GM19238 (cell line): ENCODE measurements around the gene TREML2.
"Not testable (repeated sequence)": the region's sequence is repeated elsewhere in the genome, so short reads cannot be mapped to it uniquely, and the experiment has no call there.

Experiments
- DNase-seq: peaks from one replicate; pipeline ENCODE4 v3.0.0; 2011; ENCODE audit warnings: low spot score; ENCODE audit not compliant: insufficient read length

The TREML2 gene, protein sequence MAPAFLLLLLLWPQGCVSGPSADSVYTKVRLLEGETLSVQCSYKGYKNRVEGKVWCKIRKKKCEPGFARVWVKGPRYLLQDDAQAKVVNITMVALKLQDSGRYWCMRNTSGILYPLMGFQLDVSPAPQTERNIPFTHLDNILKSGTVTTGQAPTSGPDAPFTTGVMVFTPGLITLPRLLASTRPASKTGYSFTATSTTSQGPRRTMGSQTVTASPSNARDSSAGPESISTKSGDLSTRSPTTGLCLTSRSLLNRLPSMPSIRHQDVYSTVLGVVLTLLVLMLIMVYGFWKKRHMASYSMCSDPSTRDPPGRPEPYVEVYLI

DNA sequence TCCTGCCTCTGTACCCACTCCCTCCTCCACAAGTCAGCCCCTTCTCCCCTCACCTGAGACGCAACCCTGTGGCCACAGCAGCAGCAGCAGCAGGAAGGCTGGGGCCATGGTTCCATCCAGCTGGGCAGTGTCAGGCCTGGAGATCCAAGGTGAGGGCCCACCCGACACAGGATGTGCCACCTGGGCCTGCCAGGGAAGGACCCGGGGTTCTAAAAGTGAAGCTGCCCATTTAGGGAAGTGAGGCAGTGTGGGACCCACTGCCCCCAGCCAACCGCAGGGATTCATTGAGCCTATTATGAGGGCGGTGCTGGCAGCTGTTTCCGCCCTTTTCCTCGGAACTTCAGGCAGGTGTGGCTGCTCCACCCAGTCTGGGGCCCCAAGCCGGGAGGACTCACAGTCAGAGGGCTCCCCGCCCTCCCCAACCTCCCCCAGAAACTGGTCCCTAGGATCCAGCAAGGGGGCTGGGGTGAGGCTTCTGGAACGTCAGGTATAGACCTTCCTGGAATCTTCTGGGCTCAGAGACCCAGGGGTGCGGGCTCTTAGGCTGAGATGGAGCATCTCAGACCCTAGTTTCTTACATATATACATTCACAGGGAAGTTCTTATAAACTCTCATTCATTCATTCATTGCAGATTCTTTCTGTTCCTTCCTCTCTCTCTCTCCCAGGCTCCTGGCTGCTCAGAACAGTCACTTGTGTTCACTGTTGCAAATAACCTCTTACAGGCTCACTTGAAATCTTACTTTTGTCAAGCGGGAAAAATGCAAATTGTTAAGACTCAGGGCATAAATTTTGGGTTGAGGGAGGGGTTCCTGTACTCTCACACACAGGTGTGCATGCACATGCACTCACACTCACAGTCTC is at the start of gene TREML2:
TREML2 (minus strand) TSS at position 249 of the 863 bp plus-strand sequence; CDS start at position 108, 141 bp downstream.
- DNase-seq: peak; percentile 16

DNA sequence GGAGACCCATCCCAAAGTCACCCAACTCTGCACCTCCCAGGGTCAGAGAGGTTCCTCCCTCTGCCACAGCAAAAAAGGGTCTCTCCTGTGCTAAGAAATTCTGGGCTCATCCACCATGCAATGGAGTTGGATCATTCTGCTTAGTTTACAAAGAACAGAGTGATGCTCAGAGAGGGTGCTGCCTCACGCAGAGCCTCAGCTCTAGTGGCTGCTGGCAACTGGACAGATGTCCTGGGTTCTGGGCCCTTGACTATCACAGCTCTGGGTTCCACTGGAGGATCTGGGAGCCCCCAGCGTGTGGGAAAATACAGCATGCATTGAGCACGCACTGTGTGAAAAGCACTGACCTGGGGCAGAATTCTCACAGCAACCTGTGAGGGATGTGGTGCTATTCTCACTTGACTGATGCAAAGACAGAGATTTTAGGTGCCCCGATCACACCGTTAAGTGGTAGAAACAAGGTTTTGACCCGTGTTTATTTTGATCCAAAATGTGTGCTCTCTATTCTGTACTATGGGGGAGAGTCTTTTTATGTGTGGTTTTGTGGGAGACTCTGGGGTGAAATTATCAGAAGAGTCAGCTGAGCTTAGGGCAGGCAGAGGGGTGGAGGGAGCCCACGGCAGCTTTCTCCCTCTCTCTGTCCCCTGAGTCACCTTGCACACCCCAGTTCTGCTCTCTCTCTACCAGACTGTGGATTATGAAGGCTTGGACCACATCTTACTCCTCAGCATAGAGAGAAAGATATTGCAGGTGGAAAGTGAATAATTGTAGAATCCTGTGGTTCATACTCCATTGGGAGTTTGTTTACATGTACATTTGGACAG is 47.1 kb upstream of the TREML2 start:
- DNase-seq: no peak

DNA sequence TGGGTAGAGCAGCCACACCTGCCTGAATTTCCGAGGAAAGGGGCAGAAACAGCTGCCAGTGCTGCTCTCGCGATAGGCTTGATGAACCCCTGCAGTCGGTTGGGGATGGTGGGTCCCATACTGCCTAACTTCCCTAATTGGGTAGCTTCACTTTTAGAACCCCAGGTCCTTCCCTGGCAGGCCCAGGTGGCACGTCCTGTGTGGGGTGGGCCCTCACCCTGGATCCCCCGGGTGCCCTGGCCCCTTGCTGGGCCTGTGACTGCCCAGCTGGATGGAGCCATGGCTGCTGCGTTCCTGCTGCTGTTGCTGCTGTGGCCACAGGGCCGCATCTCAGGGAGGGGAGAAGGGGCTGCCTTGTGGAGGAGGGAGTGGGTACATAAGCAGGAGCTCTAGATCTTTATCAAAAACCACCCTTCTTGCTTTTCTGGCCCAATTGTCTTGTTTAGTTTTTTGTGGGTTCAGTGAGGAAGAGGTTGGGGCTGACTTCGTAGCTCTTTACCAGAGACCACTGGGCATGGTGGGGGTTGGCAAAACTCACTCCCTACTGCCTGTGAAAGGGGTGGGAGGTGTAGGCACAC is 46.4 kb upstream of the TREML2 start:
- DNase-seq: no peak

DNA sequence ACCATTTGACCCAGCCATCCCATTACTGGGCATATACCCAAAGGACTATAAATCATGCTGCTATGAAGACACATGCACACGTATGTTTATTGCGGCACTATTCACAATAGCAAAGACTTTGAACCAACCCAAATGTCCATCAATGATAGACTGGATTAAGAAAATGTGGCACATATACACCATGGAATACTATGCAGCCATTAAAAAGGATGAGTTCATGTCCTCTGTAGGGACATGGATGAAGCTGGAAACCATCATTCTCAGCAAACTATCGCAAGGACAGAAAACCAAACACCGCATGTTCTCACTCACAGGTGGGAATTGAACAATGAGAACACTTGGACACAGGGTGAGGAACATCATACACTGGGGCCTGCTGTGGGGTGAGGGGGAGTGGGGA is 45.6 kb upstream of the TREML2 start:
- DNase-seq: not testable (repeated sequence)

DNA sequence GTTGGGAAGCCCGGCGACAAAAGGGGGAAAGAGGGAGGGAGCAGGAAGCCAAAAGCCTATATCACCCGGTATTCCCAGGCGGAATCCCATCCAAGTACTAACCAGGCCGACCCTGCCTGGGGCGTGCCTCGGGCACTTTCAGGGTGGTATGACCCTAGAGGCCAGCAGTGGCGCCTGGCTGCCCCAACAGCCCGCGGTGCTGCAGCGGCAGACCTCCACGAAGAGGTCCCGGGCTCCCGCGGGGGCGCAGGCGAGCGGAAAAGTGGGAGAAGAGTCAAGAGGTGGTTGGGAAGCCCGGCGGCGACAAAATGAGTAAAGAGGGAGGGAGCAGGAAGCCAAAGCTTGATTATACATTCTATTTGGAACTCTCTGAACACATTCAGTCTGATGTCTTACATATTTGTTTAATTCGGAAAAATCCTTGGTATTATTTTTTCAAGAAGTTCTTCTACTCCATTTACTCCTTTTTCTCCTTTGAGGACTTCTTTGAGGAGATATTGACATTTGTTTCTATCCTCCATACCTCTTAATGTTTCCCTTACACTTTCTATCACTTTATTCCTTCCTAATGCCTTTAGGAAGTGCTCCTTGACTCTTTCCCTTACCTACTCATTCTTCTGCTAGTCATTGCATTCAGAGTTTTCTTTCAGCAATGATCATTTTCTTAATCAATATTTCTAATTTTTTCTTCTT is 38.7 kb upstream of the TREML2 start:
- no peak for DNase-seq

DNA sequence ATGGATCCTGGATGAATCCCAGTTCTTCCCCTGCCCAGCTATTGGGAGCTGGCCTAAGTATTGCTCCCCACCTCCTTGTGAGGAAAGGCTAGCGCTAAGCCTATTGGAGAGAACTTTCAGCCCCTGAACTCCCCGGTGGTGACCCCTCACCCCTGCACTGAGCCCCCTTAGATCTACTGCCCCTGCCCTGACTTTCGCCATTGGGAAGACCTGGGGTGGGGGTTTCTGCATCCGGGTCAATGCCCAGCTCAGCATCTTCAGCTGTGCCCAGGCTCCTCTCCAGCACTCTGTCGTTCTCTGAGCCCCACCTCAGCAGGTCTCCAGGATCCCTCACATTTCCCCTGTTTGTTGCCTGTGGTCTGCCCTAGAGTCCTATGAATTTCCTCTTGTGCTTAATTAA is 36.2 kb upstream of the TREML2 start:
- DNase-seq: no peak

DNA sequence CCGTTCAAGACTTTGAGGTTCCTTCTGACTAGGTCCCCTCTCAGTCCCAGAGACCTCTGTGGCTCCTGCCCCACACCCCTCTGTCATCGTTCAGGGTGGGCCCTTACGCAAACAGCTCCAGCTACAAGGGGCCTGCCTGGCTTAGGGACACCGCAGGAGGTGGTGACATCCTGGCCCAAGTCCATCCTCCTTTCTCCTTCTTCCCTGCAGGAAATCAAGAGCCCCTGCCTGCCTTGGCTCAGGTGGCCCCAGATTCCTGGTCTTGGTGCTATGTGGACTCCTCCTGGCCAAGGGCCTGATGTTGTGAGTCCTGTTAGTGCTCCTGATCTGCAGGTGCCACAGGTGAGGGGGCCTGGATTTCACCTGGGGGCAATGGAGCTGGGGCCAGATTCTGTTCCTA is 35.3 kb upstream of the TREML2 start:
- no peak for DNase-seq

DNA sequence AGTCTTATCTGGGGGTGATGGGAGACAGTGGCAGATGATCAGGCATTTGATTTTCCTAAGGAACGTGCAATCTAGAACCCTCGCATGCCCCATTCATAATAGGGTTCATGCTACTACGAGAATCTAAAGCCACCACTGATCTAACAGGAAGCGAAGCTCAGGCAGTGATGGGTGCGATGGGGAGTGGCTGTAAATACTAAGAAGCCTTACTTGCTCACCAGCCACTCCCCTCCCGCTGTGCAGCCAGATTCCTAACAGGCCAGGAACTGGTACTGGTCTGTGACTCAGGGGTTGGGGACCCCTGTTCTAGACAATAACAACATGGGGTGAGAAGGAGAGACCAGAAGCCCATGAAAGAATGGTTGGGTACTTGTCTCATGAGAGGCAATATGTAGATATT is 31.7 kb upstream of the TREML2 start:
- no peak for DNase-seq

DNA sequence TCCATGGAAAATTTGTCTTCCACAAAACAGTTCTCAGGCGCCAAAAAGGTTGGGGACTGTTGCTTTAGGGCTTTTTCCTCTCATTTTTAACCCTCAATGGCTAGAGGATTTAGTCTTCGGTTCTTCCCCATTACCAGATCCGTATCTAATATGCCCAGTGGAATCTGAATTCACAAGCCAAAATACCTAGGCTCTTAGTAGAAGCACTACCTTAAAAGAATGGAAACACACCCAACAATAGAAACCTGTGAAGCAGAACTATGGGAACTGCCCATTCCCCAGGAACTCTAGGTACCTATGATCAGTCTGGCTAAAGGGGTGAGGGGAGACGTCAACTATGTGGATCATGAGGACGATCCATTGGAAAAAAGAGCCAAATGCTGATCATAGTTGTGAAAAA is 30.3 kb upstream of the TREML2 start:
- DNase-seq: no peak

DNA sequence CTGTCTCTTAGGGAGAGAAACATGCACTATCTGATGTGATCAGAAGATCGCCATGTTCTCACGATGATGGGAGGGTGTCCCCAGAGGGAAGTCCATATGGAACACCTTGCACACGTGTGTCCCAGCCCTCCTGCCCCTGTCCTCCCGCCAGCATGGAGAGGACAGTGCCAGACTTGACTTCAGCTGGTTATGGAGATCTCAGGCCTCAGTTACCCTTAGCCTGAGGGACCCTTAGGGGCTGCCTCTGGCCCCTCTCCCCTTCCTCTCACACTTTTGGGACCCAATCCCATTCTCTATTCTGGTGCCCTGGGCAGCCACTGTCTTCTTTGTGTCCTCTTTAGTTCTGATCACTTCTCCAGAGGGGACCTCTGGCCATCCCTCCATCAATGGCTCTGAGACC is 28.8 kb upstream of the TREML2 start:
- no peak for DNase-seq

DNA sequence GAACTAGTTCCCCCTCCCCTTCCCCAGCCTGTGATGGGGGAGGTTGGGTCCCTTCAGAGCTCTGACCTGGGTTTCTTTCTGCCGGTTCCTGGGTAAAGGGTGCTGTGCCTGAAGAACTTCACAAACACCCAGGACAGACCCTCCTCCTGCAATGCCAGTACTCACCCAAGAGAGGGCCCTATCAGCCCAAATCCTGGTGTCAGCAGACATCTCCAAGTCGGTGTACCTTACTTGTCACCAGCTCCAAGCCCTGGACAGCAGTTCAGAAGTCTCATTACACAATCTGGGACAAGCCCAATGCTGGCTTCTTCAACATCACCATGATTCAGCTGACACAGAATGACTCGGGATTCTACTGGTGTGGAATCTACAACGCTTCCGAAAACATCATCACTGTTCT is 27.7 kb upstream of the TREML2 start:
- no peak for DNase-seq

DNA sequence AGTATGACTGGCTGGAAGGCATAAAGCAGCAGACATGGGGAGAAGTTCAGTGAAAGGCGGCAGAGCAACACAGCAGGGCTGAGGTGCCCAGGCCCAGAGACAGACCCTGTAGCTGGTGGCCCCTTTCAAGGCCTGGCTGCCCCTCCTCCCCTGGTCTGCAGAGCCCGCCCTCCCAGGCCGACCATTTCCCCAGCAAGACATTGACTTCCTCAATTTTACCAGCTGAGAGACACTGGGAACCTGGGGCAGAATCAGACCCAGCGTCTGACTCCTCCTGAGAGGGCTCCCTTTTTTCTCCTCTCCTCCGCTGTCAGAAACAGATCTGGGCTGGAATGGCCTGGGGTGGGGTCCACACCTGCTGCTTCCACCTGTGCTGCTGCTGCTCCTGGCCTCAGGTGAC is 27.1 kb upstream of the TREML2 start, which contains the start of gene TREML4:
TREML4 (plus strand) TSS at position 254 of the 400 bp plus-strand sequence; CDS start at position 333, 79 bp downstream.
- DNase-seq: no peak

DNA sequence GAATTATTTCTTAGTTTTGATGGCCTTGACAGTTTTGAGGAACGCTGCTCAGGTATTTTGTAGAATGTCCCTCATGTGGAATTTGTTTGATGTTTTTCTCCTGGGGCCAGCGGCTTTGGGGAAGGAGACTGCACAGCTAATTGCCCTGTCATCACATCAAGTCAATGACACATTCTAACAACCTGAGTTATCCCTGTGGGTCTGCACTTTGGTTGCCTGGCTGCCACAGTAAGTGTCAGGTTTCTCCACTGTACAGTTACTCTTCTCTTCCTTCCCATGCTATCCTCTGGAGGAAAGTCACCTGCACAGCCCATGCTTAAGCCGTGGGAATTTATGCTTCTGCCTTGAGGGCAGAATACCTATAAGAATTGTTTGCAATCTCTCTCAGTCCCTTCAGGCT is 25.8 kb upstream of the TREML2 start:
- no peak for DNase-seq

DNA sequence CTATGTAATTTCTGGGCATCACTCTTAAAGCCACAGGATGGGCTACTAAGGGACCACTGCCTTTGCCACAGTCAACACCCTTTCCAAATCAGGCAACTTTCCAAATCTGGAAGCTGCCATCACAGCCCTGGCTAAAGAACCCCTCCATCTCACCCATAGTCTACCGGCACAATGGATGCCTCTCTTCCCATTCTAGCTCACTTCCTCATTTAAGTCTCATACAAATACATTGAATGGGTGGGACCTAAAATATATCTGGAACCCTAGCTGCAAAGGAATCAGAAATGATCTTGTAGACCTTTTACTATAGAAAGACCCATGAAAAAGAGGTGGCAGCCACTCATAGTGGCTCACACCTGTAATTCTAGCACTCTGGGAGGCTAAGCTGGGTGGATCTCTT is 23.9 kb upstream of the TREML2 start:
- DNase-seq: no peak

DNA sequence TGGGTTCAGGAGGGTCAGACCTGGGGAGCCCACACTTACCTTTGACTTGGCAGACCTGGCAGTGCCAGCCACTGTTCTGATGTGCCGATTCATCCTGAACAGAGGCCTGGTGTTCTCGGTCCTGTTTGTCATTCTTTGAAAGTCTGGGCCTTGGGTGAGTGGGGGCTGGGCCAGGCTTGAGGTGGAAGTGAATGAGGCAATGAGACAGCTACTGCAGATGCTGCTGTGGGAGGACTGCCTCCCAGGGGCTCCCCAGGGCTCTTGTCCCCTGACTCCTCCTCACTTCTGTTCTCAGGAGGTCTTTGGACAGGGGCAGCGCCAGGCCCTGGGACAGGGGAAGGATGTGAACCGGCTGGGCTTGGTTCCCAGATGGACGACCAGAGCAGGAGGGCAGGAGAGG is 21.6 kb upstream of the TREML2 start:
- no peak for DNase-seq

DNA sequence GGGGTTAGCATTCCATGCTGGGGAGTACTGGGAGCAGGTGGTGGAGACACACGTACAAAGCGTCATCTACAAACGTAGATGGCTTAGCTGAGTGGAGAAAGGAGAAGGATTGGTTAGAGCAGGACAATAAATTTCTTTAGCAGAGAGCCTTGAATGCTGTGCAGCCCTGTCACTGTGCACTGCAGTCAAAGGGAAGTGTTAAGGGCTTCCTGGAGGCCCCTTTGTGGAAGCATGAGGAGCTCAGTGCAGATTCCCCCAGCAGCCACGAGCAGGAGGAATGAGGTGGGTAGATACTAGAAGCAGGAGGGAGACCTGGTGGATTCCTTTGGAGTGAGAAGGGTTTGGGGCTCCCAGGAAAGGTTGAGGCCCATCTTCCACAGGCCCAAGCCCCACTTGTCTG is 21.1 kb upstream of the TREML2 start:
- no peak for DNase-seq

DNA sequence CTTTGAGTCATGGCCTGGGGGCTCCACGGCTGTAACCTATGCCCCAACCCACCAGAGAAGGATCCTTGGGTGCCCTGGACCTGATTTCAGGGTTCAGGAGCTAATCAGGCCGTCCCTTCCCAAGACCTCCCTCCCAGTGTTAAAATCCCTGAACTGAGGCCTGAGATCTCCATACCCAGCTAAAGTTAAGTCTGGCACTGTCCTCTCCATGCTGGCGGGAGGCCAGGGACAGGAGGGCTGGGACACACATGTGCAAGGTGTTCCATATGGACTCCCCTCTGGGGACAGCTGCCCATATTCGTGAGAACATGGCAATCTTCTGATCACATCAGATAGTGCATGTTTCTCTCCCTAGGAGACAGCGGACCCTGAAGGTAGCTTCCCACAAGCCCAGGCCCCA is 15.7 kb upstream of the TREML2 start:
- no peak for DNase-seq

DNA sequence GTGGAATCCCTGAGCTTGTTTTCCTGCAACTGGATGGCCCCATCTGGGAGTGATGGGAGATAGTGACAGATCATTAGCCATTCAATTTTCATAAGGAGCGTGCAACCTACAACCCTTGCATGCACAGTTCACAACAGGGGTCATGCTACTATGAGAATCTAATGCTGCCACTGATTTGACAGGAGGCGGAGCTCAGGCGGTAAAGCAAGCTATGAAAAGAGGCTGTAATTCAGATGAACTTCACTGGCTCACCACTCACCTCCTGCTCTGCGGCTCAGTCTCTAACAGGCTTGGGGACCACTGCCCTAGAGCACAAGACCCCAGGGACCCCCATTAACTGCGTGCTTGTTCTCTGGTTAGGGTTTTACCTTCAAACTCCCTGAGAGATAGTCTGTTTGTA is 14.8 kb upstream of the TREML2 start:
- no peak for DNase-seq

DNA sequence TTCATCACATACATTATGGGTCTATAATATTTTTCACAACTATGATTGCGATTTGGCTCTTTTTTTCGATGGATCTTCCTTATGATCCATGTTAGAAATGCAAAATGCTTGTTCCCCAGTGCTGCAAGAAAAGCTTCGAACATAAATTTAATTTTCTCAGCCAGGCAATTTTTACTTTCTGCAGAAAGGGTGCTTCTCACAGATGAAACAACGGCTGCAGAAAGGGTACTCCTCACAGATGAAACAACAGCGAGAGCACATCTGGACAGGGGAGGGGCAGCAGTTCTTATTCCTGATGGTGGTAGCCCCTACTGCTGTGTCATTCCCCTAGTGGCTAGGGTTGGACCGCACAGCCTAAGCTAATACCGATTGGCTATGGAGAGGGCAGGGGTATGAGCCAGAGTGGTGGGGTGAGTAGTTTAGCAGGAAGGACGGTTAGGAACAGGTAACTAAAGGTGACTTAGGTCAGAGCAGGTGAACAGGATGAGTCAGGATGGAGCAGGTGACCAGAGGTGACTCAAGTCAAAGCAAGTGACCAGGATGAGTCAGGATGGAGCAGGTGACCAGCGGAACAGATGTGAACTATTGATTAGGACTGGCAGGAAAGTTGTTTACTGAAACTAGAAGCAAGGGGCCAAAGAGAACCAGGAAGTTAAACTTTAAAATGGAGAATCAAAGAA is 13.8 kb upstream of the TREML2 start:
- DNase-seq: no peak
